C4-2B (cell line): ENCODE results near the gene NGFR.

ENCODE experiments used
- CTCF ChIP-seq: fragments of 450-650 bp; conservative IDR thresholded peaks from 2 replicates; pipeline ENCODE4 v1.5.1; 2017; ENCODE audit warnings: mild to moderate bottlenecking
- ZFX ChIP-seq: fragments of 450-650 bp; IDR thresholded peaks from 2 replicates; pipeline ENCODE4 v1.6.1; 2017

DNA sequence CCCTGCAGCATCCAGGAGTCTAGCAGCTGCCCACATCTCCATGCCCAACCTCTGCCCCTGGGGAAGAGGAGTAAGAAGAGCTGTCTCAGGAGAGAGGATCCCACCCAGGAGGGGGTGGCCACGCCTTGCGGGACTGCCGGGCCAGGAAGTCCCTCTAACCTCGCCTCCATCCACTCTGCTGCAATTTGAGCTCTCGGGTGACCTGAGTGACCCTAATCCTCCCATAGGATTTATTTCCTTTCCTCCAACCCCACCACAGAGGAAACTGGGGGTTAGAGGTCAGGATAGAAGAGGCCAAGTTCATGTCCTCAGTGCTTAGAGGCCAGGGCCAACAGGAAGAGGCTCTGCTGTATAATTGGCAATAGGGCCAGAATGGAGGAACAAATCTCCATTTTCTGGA, 22.6 kb upstream of the NGFR start:
- TF ChIP-seq CTCF (no peak), ZFX (no peak)
